PC-9 (cell line): ENCODE measurements around the gene ASB8. TPM values are rescaled to one million over a fixed set of nuclear protein-coding genes. Genes with fewer than 3 reads are reported as not detected.
"Not testable (repeated sequence)": the region's sequence is repeated elsewhere in the genome, so short reads cannot be mapped to it uniquely, and the experiment has no call there.

Experiments used
- BruUV-seq: library from RNA; stranded (reverse); fragments of 400-500 nt; replicated peaks from 2 replicates; lab custom pipeline; 2021; lab: Mats Ljungman, UMichigan
- CTCF ChIA-PET: fragments of 300-600 bp; sonication (Branson Sonifier 250); formaldehyde crosslinking; loops from one replicate; lab custom pipeline; 2022; ENCODE audit warnings: antibody characterized with exemption; lab: Charles Lee
- POLR2A ChIA-PET: fragments of 300-600 bp; sonication (Branson Sonifier 250); formaldehyde crosslinking; loops from one replicate; lab custom pipeline; 2022; ENCODE audit warnings: antibody characterized with exemption; ENCODE audit not compliant: unreplicated experiment; lab: Charles Lee
- DNase-seq, 2 experiments: peaks; one replicate each; pipeline versions ENCODE4 v3.0.0 to v3.0.0-alpha.2; 2015 to 2022; ENCODE audit warnings: mixed read lengths in 1 of 2
- H2AFZ ChIP-seq: fragments of 200-600 bp; sonication (generic); 2 replicates; pipeline ENCODE4 v1.8.1; 2017; ENCODE audit warnings: antibody characterized with exemption
- H3F3A ChIP-seq: fragments of 200-600 bp; sonication (generic); 2 replicates; pipeline ENCODE4 v1.8.1; 2017; ENCODE audit warnings: antibody characterized with exemption, mild to moderate bottlenecking, low read depth; ENCODE audit not compliant: insufficient read depth
- H3K27ac ChIP-seq: fragments of 200-600 bp; sonication (generic); 2 replicates; pipeline ENCODE4 v1.6.1; 2016; ENCODE audit warnings: mixed run types
- H3K27me3 ChIP-seq: fragments of 200-600 bp; sonication (generic); 2 replicates; pipeline ENCODE4 v1.6.1; 2016; ENCODE audit warnings: low read depth, mixed run types; ENCODE audit not compliant: insufficient read depth
- H3K36me3 ChIP-seq: fragments of 200-600 bp; sonication (generic); 2 replicates; pipeline ENCODE4 v1.6.1; 2016; ENCODE audit warnings: low read depth, mixed run types
- H3K4me1 ChIP-seq: fragments of 200-600 bp; sonication (generic); replicated peaks from 2 replicates; pipeline ENCODE4 v1.6.1; 2016; ENCODE audit warnings: mixed run types; ENCODE audit not compliant: insufficient read depth
- H3K4me2 ChIP-seq: fragments of 200-600 bp; sonication (generic); 2 replicates; pipeline ENCODE4 v1.6.1; 2017; ENCODE audit warnings: mixed run types
- H3K4me3 ChIP-seq: fragments of 200-600 bp; sonication (generic); 2 replicates; pipeline ENCODE4 v1.6.1; 2016; ENCODE audit warnings: mixed run types
- H3K79me2 ChIP-seq: fragments of 200-600 bp; sonication (generic); 2 replicates; pipeline ENCODE4 v1.6.1; 2017; ENCODE audit warnings: low read depth, mixed run types
- H3K9me2 ChIP-seq: fragments of 200-600 bp; sonication (generic); 2 replicates; pipeline ENCODE4 v1.8.1; 2017; ENCODE audit warnings: mild to moderate bottlenecking; ENCODE audit not compliant: insufficient read depth
- H3K9me3 ChIP-seq: fragments of 200-600 bp; sonication (generic); 2 replicates; pipeline ENCODE4 v1.8.1; 2016; ENCODE audit warnings: low read depth; ENCODE audit not compliant: insufficient read depth
- H4K20me1 ChIP-seq: fragments of 200-600 bp; sonication (generic); 2 replicates; pipeline ENCODE4 v1.8.1; 2017; ENCODE audit not compliant: insufficient read depth
- EZH2 ChIP-seq: fragments of 200-600 bp; sonication (generic); IDR thresholded peaks from 2 replicates; pipeline ENCODE4 v1.8.0; 2017; ENCODE audit warnings: antibody characterized with exemption, low read depth
- intact Hi-C: fragments of 100-400 bp; cut with micrococcal nuclease; formaldehyde crosslinking; loops from one replicate; pipeline ENCODE4 v1.10.0; 2022; ENCODE audit not compliant: unreplicated experiment
- total RNA-seq: library from RNA; stranded (reverse); gene quantifications from 2 replicates; pipeline ENCODE4 v1.2.3, GENCODE V29; 2021
- TF ChIP-seq, protein P1 (sequence below): fragments of 200-600 bp; sonication (generic); conservative IDR thresholded peaks from 2 replicates; pipeline ENCODE4 v1.6.1; 2017; ENCODE audit warnings: mixed run types, antibody characterized with exemption, mild to moderate bottlenecking, moderate library complexity

Gene ASB8
- total RNA-seq, 1 experiment from 2014 or later = 25.1 TPM

DNA sequence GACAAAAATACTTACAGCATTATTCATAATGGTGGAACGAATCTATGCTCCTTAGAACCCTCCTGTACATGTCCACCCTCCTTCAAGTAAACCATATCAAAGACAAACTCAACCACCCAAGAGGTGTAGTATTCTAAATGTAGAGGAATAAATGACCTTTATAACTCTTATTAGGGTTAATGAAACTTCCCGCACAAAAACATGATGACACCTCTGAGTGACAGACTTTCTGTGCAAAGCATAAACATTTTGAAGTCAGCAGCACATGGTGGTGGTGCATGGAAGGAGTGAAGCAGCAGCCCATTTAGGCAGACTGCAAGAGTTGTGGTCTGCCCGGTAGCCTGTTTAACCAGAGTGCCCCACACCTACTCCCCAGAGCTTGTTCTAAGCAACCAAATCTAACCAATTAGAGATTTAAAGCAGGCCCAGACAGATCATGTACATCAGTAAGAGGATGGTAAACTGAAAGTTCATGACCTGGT is 615 bp upstream of the ASB8 start:
- no TSS peak for BruUV-seq
- peaks cover 7% of the 10 kb centered on the region; the same call in 1 of the 2 replicates for H3K4me1 ChIP-seq
- H3K4me3 ChIP-seq = peak overlapping the region; percentile 90
- no peaks in the 10 kb centered on the region for H3K9me3 ChIP-seq
- no peaks in the 10 kb centered on the region for H3K27me3 ChIP-seq
- no peaks in the 10 kb centered on the region for H4K20me1 ChIP-seq
- peak overlapping the region; percentile 98 for H3K4me2 ChIP-seq
- peaks cover 20% of the 10 kb centered on the region for H3K79me2 ChIP-seq
- POLR2A ChIA-PET = interaction anchor here (0.7 kb wide), 2 partner anchors 370 to 452 kb away, joined by 7 to 8 read pairs; no protein-coding TSS in a partner anchor
- no peak for TF ChIP-seq EZH2
- TF ChIP-seq, protein P1, sequence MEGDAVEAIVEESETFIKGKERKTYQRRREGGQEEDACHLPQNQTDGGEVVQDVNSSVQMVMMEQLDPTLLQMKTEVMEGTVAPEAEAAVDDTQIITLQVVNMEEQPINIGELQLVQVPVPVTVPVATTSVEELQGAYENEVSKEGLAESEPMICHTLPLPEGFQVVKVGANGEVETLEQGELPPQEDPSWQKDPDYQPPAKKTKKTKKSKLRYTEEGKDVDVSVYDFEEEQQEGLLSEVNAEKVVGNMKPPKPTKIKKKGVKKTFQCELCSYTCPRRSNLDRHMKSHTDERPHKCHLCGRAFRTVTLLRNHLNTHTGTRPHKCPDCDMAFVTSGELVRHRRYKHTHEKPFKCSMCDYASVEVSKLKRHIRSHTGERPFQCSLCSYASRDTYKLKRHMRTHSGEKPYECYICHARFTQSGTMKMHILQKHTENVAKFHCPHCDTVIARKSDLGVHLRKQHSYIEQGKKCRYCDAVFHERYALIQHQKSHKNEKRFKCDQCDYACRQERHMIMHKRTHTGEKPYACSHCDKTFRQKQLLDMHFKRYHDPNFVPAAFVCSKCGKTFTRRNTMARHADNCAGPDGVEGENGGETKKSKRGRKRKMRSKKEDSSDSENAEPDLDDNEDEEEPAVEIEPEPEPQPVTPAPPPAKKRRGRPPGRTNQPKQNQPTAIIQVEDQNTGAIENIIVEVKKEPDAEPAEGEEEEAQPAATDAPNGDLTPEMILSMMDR = peak; percentile 29; the same call in 1 of the 2 replicates
- no peak for DNase-seq
- peak overlapping the region; percentile 100 for H2AFZ ChIP-seq
- intact Hi-C loops = loop anchor here (1.0 to 5.0 kb wide), 3 partner anchors 51 to 460 kb away; partner anchors contain the start of gene SENP1
- no peak overlapping the region; the same call in 1 of the 2 replicates for H3K27ac ChIP-seq
- CTCF ChIA-PET = interaction anchor here (0.5 to 0.8 kb wide), 3 partner anchors 80 to 253 kb away, joined by 3 to 6 read pairs (median 3); partner anchors contain the start of gene VDR
- H3F3A ChIP-seq = peaks cover 6% of the 10 kb centered on the region; the same call in 1 of the 2 replicates
- no peaks in the 10 kb centered on the region for H3K9me2 ChIP-seq
- H3K36me3 ChIP-seq = no peaks in the 10 kb centered on the region; the same call in 1 of the 2 replicates

DNA sequence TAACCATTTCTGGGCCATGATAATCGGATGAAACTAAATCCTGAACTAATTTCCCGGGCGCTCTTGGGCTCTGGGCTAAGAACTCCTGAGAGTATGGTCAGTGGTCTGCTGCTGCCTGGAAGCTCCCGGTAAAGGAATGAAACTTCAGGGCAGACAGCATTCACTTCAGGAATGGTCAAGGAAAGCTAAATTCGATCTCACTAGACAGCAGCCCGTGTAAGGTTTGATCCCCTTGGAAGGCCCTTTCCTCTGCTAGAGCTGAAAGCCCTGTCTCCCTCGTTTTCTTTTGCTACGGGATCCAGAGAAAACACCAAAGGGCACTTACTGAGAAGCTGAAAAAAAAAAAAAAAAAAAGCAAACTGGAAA is 680 bp downstream of the ASB8 start:
- no peaks in the 10 kb centered on the region; the same call in 1 of the 2 replicates for H3K36me3 ChIP-seq
- CTCF ChIA-PET = interaction anchor here (0.7 kb wide), 2 partner anchors 505 to 801 kb away, joined by 3 to 10 read pairs; partner anchors contain the start of gene ARF3
- TF ChIP-seq EZH2 = no peak
- TF ChIP-seq, protein P1 = no peak
- H3K4me3 ChIP-seq = peak overlapping the region; percentile 90
- H3K4me2 ChIP-seq = peak overlapping the region; percentile 98
- peaks cover 6% of the 10 kb centered on the region; the same call in 1 of the 2 replicates for H3F3A ChIP-seq
- H3K9me2 ChIP-seq = no peaks in the 10 kb centered on the region
- intact Hi-C loops = loop anchor here (1.0 to 5.0 kb wide), 3 partner anchors 49 to 462 kb away; partner anchors contain the start of gene SENP1
- H3K27ac ChIP-seq = no peak overlapping the region
- no peaks in the 10 kb centered on the region for H3K27me3 ChIP-seq
- POLR2A ChIA-PET = interaction anchor here (0.7 kb wide), 1 partner anchor 317 kb away, joined by 26 read pairs; no protein-coding TSS in a partner anchor
- DNase-seq = no peak
- H4K20me1 ChIP-seq = no peaks in the 10 kb centered on the region
- peaks cover 7% of the 10 kb centered on the region; the same call in 1 of the 2 replicates for H3K4me1 ChIP-seq
- peaks cover 20% of the 10 kb centered on the region for H3K79me2 ChIP-seq
- H3K9me3 ChIP-seq = no peaks in the 10 kb centered on the region
- H2AFZ ChIP-seq = peak overlapping the region; percentile 100
- BruUV-seq = no TSS peak

DNA sequence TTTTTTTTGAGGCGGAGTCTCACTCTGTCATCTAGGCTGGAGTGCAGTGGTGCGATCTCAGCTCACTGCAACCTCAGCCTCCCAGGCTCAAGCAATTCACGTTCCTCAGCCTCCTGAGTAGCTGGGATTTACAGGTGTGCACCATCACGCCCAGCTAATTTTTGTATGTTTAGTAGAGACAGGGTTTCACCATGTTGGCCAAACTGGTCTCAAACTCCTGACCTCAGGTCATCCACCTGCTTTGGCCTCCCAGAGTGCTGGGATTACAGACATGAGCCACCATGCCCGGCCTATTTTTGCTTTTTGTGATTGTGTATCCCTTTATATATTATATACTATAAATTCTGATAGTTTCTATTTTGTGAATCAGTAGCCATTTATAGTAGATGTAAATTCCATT is 1.5 kb downstream of the ASB8 start:
- H3K27ac ChIP-seq, H2AFZ ChIP-seq, POLR2A ChIA-PET, H3F3A ChIP-seq, H4K20me1 ChIP-seq, H3K4me3 ChIP-seq, DNase-seq, H3K9me3 ChIP-seq, H3K27me3 ChIP-seq, H3K9me2 ChIP-seq, BruUV-seq, H3K36me3 ChIP-seq, H3K4me1 ChIP-seq: not testable (repeated sequence)
- CTCF ChIA-PET = interaction anchor here (0.6 kb wide), 1 partner anchor 839 kb away, joined by 12 read pairs; no protein-coding TSS in a partner anchor
- H3K4me2 ChIP-seq = 0 out of 2 replicates have a peak overlapping the region, but pooled peaks have one; percentile 98
- intact Hi-C loops = loop anchor here (2.0 to 5.0 kb wide), 2 partner anchors 48 to 255 kb away; partner anchors contain the start of gene SENP1
- H3K79me2 ChIP-seq = peaks cover 20% of the 10 kb centered on the region
